Ishikawa (cell line): ENCODE data around the gene PACS1.

Source experiments
- CEBPB ChIP-seq: IDR thresholded peaks from 2 replicates; pipeline ENCODE4 v1.6.1; 2012
- CREB1 ChIP-seq: IDR thresholded peaks from 2 replicates; pipeline ENCODE4 v1.6.1; 2012; ENCODE audit warnings: low read depth
- EP300 ChIP-seq: IDR thresholded peaks from 2 replicates; pipeline ENCODE4 v1.6.1; 2012; ENCODE audit warnings: borderline replicate concordance
- FOXM1 ChIP-seq: IDR thresholded peaks from 2 replicates; pipeline ENCODE4 v1.6.1; 2012; ENCODE audit warnings: low read depth, borderline replicate concordance
- MAX ChIP-seq: IDR thresholded peaks from 2 replicates; pipeline ENCODE4 v1.6.1; 2012
- RAD21 ChIP-seq: IDR thresholded peaks from 2 replicates; pipeline ENCODE4 v1.6.1; 2012; ENCODE audit warnings: low read depth
- REST ChIP-seq: IDR thresholded peaks from 2 replicates; pipeline ENCODE4 v1.6.1; 2012; ENCODE audit warnings: low read depth, mild to moderate bottlenecking
- TAF1 ChIP-seq: IDR thresholded peaks from 2 replicates; pipeline ENCODE4 v1.6.1; 2012; ENCODE audit warnings: low read depth, mild to moderate bottlenecking
- TEAD4 ChIP-seq: IDR thresholded peaks from 2 replicates; pipeline ENCODE4 v1.6.1; 2012
- USF1 ChIP-seq: IDR thresholded peaks from 2 replicates; pipeline ENCODE4 v1.6.1; 2012
- YY1 ChIP-seq: IDR thresholded peaks from 2 replicates; pipeline ENCODE4 v1.6.1; 2012; ENCODE audit warnings: low read depth

- no peak for TF ChIP-seq EP300
- no peak for TF ChIP-seq CEBPB
- TF ChIP-seq YY1, result 0 out of 2 replicates have a peak, but pooled peaks have one; percentile 59
- no peak for TF ChIP-seq CREB1
- peak; percentile 11; the same call in 1 of the 2 replicates for TF ChIP-seq MAX
- TF ChIP-seq TEAD4, result no peak
- TF ChIP-seq FOXM1, result no peak
- TF ChIP-seq USF1, result no peak
- TF ChIP-seq RAD21, result no peak
- no peak for TF ChIP-seq TAF1
- peak; percentile 99 for TF ChIP-seq REST
Observed at GRCh38 chr11:66289548-66290329, 219.7 kb downstream of the PACS1 start.
